SK-N-SH treated with all-trans-retinoic acid at 6 μM for 48 hours (cell line): ENCODE measurements around the gene GMPS.
"Not testable (repeated sequence)": the region's sequence is repeated elsewhere in the genome, so short reads cannot be mapped to it uniquely, and the experiment has no call there.

Experiments
- OSR1 ChIP-seq: fragments of 250-450 bp; sonication (Bioruptor Pico); IDR thresholded peaks from 2 replicates; pipeline ENCODE4 v1.8.0; 2022; ENCODE audit warnings: moderate library complexity, mild to moderate bottlenecking, inconsistent platforms
- SNAI2 ChIP-seq: fragments of 250-450 bp; sonication (Bioruptor Pico); IDR thresholded peaks from 2 replicates; pipeline ENCODE4 v1.5.0; 2020; ENCODE audit warnings: mild to moderate bottlenecking, moderate library complexity
- ZNF8 ChIP-seq: fragments of 450-650 bp; formaldehyde crosslinking; IDR thresholded peaks from 2 replicates; pipeline ENCODE4 v1.5.0; 2020; ENCODE audit warnings: mild to moderate bottlenecking, moderate library complexity

DNA sequence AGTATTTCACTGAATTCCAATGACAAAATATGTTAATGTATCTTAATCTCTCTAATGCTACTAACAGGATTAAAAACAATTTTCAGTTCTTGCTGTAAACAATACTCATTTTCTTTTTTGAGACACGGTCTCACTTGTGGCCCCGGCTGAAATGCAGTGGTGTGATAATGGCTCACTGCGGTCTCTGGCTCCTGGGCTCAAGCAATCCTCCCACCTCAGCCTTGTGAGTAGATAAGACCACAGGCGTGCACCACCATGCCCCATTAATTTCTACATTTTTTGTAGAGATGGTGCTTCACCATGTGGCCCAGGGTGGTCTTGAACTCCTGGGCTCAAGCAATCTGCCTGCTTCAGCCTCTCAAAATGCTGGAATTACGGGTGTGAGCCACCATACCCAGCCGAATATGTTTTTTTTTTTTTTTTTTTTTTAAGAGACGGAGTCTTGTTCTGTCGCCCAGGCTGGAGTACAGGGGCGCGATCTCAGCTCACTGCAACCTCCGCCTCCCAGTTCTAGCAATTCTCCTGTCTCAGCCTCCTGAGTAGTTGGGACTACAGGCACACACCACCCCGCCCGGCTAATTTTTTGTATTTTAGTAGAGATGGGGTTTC is 41.9 kb upstream of the GMPS start:
- not testable (repeated sequence) for TF ChIP-seq ZNF8, SNAI2, OSR1 (CRISPR knock-in tag)
